HepG2 (cell line): ENCODE measurements around the gene TOMM20. TPM values are rescaled to one million over a fixed set of nuclear protein-coding genes. Genes with fewer than 3 reads are reported as not detected.
A peak's percentile ranks its signal among the peaks of the same experiment; 100 is the strongest.

ENCODE experiments used
- AHDC1 ChIP-seq: sonication (generic); formaldehyde crosslinking; IDR thresholded peaks from 2 replicates; pipeline ENCODE4 v1.5.1; 2020; ENCODE audit warnings: mild to moderate bottlenecking, missing genetic modification reagents, borderline replicate concordance
- ARNT ChIP-seq: fragments of 450-650 bp; IDR thresholded peaks from 2 replicates; pipeline ENCODE4 v1.6.1; 2017
- DDIT3 ChIP-seq: sonication (generic); formaldehyde crosslinking; IDR thresholded peaks from 2 replicates; pipeline ENCODE4 v1.4.0; 2020; ENCODE audit warnings: mild to moderate bottlenecking, missing genetic modification reagents
- HNF1A ChIP-seq, 2 experiments: sonication (generic) in 1 of 2; formaldehyde crosslinking in 1 of 2; IDR thresholded peaks; 2 replicates each; pipeline versions ENCODE4 v1.4.0 to v1.6.1; 2016 to 2020; ENCODE audit warnings: borderline replicate concordance in 1 of 2, low read depth in 1 of 2, mild to moderate bottlenecking in 1 of 2, missing genetic modification reagents in 1 of 2
- MAF1 ChIP-seq: sonication (generic); formaldehyde crosslinking; IDR thresholded peaks from 2 replicates; pipeline ENCODE4 v1.5.0; 2020; ENCODE audit warnings: missing genetic modification reagents, borderline replicate concordance
- MEF2D ChIP-seq: sonication (generic); formaldehyde crosslinking; IDR thresholded peaks from 2 replicates; pipeline ENCODE4 v1.5.1; 2020; ENCODE audit warnings: mild to moderate bottlenecking, missing genetic modification reagents
- RBM22 ChIP-seq: fragments of 200-400 bp; formaldehyde crosslinking; optimal IDR thresholded peaks from 2 replicates; pipeline ENCODE3; 2017; ENCODE audit warnings: mild to moderate bottlenecking, low read length, moderate library complexity
- SSRP1 ChIP-seq: IDR thresholded peaks from 2 replicates; pipeline ENCODE4 v1.6.1; 2016; ENCODE audit warnings: control low read depth
- XBP1 ChIP-seq: sonication (generic); formaldehyde crosslinking; IDR thresholded peaks from 2 replicates; pipeline ENCODE4 v1.5.0; 2020; ENCODE audit warnings: missing genetic modification reagents
- polyA plus RNA-seq, 8 experiments: library from polyadenylated mRNA; depleted of rRNA in 3 of 8; stranded (reverse) in 7 of 8; unstranded in 1 of 8; fragments of >200 nt; fragmentation: Illumina TruSeq in 4 of 8; extraction: Trizol in 4 of 8; gene quantifications; 2 replicates each; pipeline versions ENCODE4 v1.2.1 to v1.2.3, GENCODE V29; 2011 to 2016; ENCODE audit warnings: low read depth in 4 of 8, missing spikeins in 1 of 8, mixed read lengths in 1 of 8; ENCODE audit not compliant: insufficient read depth in 1 of 8
- total RNA-seq, 5 experiments: library from RNA; depleted of rRNA; stranded (reverse); fragments of >200 nt; fragmentation: Illumina TruSeq; extraction: Trizol; gene quantifications; 2 replicates each; pipeline ENCODE4 v1.2.3, GENCODE V29; 2016; ENCODE audit warnings: low read depth in 1 of 5
- TF ChIP-seq, protein P1 (sequence below): sonication (generic); formaldehyde crosslinking; IDR thresholded peaks from 2 replicates; pipeline ENCODE4 v1.5.0; 2020; ENCODE audit warnings: mild to moderate bottlenecking, missing genetic modification reagents
- TF ChIP-seq, protein P2 (sequence below): sonication (generic); formaldehyde crosslinking; IDR thresholded peaks from 2 replicates; pipeline ENCODE4 v1.4.0; 2020; ENCODE audit warnings: missing genetic modification reagents, mild to moderate bottlenecking, borderline replicate concordance

The TOMM20 gene
- total and polyA plus RNA-seq, 2 of the 13 experiments (the other 11 are each of a cell fraction or from before 2014, with no cell fraction given), result 153 to 376 TPM

- TF ChIP-seq DDIT3 (CRISPR knock-in tag) (no peak), AHDC1 (CRISPR knock-in tag) (peak; percentile 57; the same call in 1 of the 2 replicates), MAF1 (CRISPR knock-in tag) (peak; percentile 51; the same call in 1 of the 2 replicates), XBP1 (CRISPR knock-in tag) (peak; percentile 86; the same call in 1 of the 2 replicates), HNF1A (IDR thresholded peaks at IDR 0.05; ENCODE audit: low read depth) (no peak), HNF1A (CRISPR knock-in tag; IDR thresholded peaks at IDR 0.05; ENCODE audit: borderline replicate concordance) (0 out of 2 replicates have a peak, but pooled peaks have one; percentile 22), SSRP1 (no peak), RBM22 (no peak), MEF2D (CRISPR knock-in tag) (peak; percentile 79; the same call in 1 of the 2 replicates), ARNT (no peak)
- TF ChIP-seq, protein P1, sequence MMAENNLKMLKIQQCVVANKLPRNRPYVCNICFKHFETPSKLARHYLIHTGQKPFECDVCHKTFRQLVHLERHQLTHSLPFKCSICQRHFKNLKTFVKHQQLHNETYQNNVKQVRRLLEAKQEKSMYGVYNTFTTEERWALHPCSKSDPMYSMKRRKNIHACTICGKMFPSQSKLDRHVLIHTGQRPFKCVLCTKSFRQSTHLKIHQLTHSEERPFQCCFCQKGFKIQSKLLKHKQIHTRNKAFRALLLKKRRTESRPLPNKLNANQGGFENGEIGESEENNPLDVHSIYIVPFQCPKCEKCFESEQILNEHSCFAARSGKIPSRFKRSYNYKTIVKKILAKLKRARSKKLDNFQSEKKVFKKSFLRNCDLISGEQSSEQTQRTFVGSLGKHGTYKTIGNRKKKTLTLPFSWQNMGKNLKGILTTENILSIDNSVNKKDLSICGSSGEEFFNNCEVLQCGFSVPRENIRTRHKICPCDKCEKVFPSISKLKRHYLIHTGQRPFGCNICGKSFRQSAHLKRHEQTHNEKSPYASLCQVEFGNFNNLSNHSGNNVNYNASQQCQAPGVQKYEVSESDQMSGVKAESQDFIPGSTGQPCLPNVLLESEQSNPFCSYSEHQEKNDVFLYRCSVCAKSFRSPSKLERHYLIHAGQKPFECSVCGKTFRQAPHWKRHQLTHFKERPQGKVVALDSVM (CRISPR knock-in tag), result peak; percentile 51
- TF ChIP-seq, protein P2, sequence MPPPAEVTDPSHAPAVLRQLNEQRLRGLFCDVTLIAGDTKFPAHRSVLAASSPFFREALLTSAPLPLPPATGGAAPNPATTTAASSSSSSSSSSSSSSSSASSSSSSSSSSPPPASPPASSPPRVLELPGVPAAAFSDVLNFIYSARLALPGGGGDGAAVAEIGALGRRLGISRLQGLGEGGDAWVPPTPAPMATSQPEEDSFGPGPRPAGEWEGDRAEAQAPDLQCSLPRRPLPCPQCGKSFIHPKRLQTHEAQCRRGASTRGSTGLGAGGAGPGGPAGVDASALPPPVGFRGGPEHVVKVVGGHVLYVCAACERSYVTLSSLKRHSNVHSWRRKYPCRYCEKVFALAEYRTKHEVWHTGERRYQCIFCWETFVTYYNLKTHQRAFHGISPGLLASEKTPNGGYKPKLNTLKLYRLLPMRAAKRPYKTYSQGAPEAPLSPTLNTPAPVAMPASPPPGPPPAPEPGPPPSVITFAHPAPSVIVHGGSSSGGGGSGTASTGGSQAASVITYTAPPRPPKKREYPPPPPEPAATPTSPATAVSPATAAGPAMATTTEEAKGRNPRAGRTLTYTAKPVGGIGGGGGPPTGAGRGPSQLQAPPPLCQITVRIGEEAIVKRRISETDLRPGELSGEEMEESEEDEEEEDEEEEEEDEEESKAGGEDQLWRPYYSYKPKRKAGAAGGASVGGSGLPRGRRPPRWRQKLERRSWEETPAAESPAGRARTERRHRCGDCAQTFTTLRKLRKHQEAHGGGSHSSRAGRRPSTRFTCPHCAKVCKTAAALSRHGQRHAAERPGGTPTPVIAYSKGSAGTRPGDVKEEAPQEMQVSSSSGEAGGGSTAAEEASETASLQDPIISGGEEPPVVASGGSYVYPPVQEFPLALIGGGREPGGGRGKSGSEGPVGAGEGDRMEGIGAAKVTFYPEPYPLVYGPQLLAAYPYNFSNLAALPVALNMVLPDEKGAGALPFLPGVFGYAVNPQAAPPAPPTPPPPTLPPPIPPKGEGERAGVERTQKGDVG (CRISPR knock-in tag), result peak; percentile 79; the same call in 1 of the 2 replicates
These were observed 32.5 kb upstream of the TOMM20 start, which contains the start of gene RBM34 (continued) for GRCh38 chr1:235160957-235161684.
